ENCODE measurements around the gene CABP2.
A peak's percentile ranks its signal among the peaks of the same experiment; 100 is the strongest.
"Not testable (repeated sequence)": the region's sequence is repeated elsewhere in the genome, so short reads cannot be mapped to it uniquely, and the experiment has no call there.

The CABP2 gene

GRCh38 chr11:67486481-67487195, 36.6 kb downstream of the CABP2 start:
- DNase-seq (ENCODE audit: low read depth, low spot score) = no peak
- no peak overlapping the region for H3K4me3 ChIP-seq (ENCODE audit: low read depth, low read length)
- TF ChIP-seq CTCF (IDR thresholded peaks at IDR 0.05; ENCODE audit: low read depth, low read length) = no peak
- in situ Hi-C loops (cut with HindIII; ENCODE audit: low sequenced_read_pairs) = no loop called here

GRCh38 chr11:67485873-67486361, 37.3 kb downstream of the CABP2 start:
- H3K4me3 ChIP-seq (ENCODE audit: low read depth, low read length); in situ Hi-C loops (cut with HindIII; ENCODE audit: low sequenced_read_pairs); DNase-seq (ENCODE audit: low read depth, low spot score): not testable (repeated sequence)

- no peak for TF ChIP-seq CTCF (IDR thresholded peaks at IDR 0.05; ENCODE audit: low read depth, low read length)
- in situ Hi-C loops (cut with HindIII; ENCODE audit: low sequenced_read_pairs) = no loop called here
- no peak overlapping the region for H3K4me3 ChIP-seq (ENCODE audit: low read depth, low read length)
Measured at GRCh38 chr11:67484847-67485311, 38.4 kb downstream of the CABP2 start.

GRCh38 chr11:67483831-67484665, 39.2 kb downstream of the CABP2 start:
- in situ Hi-C loops (cut with HindIII; ENCODE audit: low sequenced_read_pairs) = no loop called here
- peak overlapping the region; percentile 45 for H3K4me3 ChIP-seq (ENCODE audit: low read depth, low read length)
- no peak for DNase-seq (ENCODE audit: low read depth, low spot score)
- TF ChIP-seq CTCF (IDR thresholded peaks at IDR 0.05; ENCODE audit: low read depth, low read length) = no peak

More at GRCh38 chr11:67484847-67485311, 38.4 kb downstream of the CABP2 start:
- DNase-seq (ENCODE audit: low read depth, low spot score) = no peak

- in situ Hi-C loops (cut with HindIII; ENCODE audit: low sequenced_read_pairs) = no loop called here
- peak within 1 kb of the TSS; percentile 45 for H3K4me3 ChIP-seq (ENCODE audit: low read depth, low read length)
- TF ChIP-seq CTCF (IDR thresholded peaks at IDR 0.05; ENCODE audit: low read depth, low read length) = no peak
- DNase-seq (ENCODE audit: low read depth, low spot score) = peak; percentile 98
Measured at GRCh38 chr11:67482827-67483798, 40.1 kb downstream of the CABP2 start, which contains the start of gene AIP. TSS of gene AIP (plus strand) at chr11:67483026. CDS start at chr11:67483159, 133 bp downstream.

GRCh38 chr11:67482275-67482826, 40.9 kb downstream of the CABP2 start:
- no peak for TF ChIP-seq CTCF (IDR thresholded peaks at IDR 0.05; ENCODE audit: low read depth, low read length)
- DNase-seq (ENCODE audit: low read depth, low spot score) = no peak
- H3K4me3 ChIP-seq (ENCODE audit: low read depth, low read length) = peak overlapping the region; percentile 45
- in situ Hi-C loops (cut with HindIII; ENCODE audit: low sequenced_read_pairs) = no loop called here

- H3K4me3 ChIP-seq (ENCODE audit: low read depth, low read length); DNase-seq (ENCODE audit: low read depth, low spot score); in situ Hi-C loops (cut with HindIII; ENCODE audit: low sequenced_read_pairs): not testable (repeated sequence)
Measured at GRCh38 chr11:67477344-67478050, 45.7 kb downstream of the CABP2 start.

- DNase-seq (ENCODE audit: low read depth, low spot score); in situ Hi-C loops (cut with HindIII; ENCODE audit: low sequenced_read_pairs); H3K4me3 ChIP-seq (ENCODE audit: low read depth, low read length): not testable (repeated sequence)
Measured at GRCh38 chr11:67476692-67477091, 46.6 kb downstream of the CABP2 start.

Measured in astrocyte of the spinal cord (primary cell).